ENCODE data around the gene KCNJ12. TPM values are rescaled to one million over a fixed set of nuclear protein-coding genes. Genes with fewer than 3 reads are reported as not detected.
"Not testable (repeated sequence)": the region's sequence is repeated elsewhere in the genome, so short reads cannot be mapped to it uniquely, and the experiment has no call there.

The KCNJ12 gene
- total RNA-seq, 1 donor from 2014 or later = not detected

DNA sequence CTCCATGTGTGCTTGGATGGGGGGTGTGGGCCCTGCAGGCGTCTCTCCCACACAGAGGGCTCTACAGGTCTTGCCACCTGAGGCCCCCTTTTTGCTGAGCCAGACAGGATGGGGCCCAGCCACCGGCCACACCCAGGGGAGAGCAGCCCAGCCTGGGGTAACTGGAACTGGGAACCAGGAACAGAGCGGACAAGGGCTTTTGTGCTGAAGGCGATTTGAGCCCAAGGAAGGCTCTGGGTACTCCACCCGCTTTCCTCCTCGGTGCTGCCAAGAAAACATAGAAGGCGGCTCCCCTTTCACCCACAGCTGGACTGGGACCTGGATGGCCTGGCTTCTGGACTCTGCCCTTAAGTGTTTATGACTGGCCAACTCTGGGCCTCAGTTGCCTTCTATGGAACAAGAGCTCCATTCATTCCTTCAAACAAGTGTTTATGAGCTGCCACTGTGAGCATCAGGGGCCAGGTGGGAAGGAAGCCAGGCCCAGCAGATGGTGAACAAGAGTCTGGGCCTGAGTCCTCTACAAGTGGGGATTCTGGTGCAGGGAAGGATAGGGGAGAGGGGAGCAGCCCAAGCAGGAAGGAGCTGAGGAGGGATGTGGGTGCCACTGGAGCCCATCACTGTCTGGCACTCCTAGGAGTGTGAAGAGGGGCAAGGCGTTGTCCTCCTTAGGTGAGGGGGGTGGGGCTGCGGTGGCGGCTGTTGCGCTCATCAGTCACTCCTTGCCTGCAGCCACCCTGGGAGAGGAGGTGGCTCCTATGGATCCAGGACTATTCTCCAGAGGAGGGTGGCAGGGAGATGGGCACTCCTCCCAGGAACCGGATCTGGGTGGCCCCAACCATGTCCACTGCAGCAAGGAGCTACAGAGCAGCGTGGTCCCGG lies 46.4 kb downstream of the KCNJ12 start:
- H3K27me3 Mint-ChIP-seq (ENCODE audit: insufficient read depth); H3K4me1 Mint-ChIP-seq (ENCODE audit: low read depth); intact Hi-C loops (cut with micrococcal nuclease); DNase-seq (ENCODE audit: low spot score); H3K4me3 Mint-ChIP-seq; H3K36me3 Mint-ChIP-seq (ENCODE audit: low read depth); H3K9me3 Mint-ChIP-seq; H3K27ac Mint-ChIP-seq: not testable (repeated sequence)

GRCh38 chr17:21423190-21423493 lies 47.0 kb downstream of the KCNJ12 start:
- H3K27me3 Mint-ChIP-seq (ENCODE audit: insufficient read depth); intact Hi-C loops (cut with micrococcal nuclease); H3K27ac Mint-ChIP-seq: not testable (repeated sequence)

DNA sequence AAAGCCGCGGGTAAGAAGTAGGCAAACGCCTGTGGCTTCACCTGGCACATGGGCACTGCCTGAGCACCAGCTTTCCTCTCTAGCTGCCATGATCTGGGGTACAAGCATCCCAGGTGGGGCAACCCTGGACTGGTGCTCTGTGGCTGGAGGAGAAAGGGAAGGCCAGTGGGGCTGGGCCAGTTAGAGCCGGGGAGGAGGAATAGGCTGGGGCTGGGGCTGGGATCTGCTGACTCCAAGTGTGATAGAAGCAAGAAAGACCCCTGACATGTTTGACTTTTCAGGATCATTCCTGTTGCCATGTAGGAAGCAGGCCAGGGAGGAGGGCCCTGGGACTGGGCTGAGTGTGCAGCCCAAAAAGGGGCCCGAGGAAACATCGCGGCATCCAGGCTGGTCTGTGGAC lies 48.5 kb downstream of the KCNJ12 start:
- H3K27ac Mint-ChIP-seq; H3K9me3 Mint-ChIP-seq; H3K36me3 Mint-ChIP-seq (ENCODE audit: low read depth); H3K27me3 Mint-ChIP-seq (ENCODE audit: insufficient read depth); H3K4me3 Mint-ChIP-seq; H3K4me1 Mint-ChIP-seq (ENCODE audit: low read depth); DNase-seq (ENCODE audit: low spot score); intact Hi-C loops (cut with micrococcal nuclease): not testable (repeated sequence)

More at GRCh38 chr17:21423190-21423493, 47.0 kb downstream of the KCNJ12 start:
- not testable (repeated sequence) for H3K4me3 Mint-ChIP-seq; H3K4me1 Mint-ChIP-seq (ENCODE audit: low read depth); H3K36me3 Mint-ChIP-seq (ENCODE audit: low read depth); H3K9me3 Mint-ChIP-seq; DNase-seq (ENCODE audit: low spot score)

GRCh38 chr17:21425321-21425720 lies 49.2 kb downstream of the KCNJ12 start:
- H3K9me3 Mint-ChIP-seq = no peaks in the 10 kb centered on the region
- no peak overlapping the region for H3K4me3 Mint-ChIP-seq
- no peak for DNase-seq (ENCODE audit: low spot score)
- no peaks in the 10 kb centered on the region for H3K27me3 Mint-ChIP-seq (ENCODE audit: insufficient read depth)
- H3K27ac Mint-ChIP-seq = no peak overlapping the region
- H3K36me3 Mint-ChIP-seq (ENCODE audit: low read depth) = no peaks in the 10 kb centered on the region
- H3K4me1 Mint-ChIP-seq (ENCODE audit: low read depth) = no peaks in the 10 kb centered on the region
- intact Hi-C loops (cut with micrococcal nuclease) = no loop called here

DNA sequence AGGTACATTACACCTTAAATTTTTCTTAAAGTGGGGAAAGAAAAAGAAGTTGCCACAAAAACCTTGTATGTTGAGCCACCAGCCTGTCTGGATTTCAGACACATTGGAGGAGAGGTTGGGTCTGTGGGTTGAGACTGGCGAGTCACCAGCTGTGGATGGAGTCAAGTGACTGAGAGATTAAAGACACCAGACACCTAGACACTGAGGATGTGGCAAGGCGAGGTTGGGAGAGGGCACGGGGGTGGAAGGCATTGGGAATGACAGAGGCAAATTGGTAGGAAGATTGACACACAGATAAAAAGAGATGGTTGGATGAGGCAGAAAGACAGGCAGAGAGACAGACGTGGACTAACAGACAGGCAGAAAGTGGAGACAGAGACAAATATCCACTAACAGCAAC lies 49.6 kb downstream of the KCNJ12 start:
- H3K4me3 Mint-ChIP-seq = no peak overlapping the region
- no peaks in the 10 kb centered on the region for H3K27me3 Mint-ChIP-seq (ENCODE audit: insufficient read depth)
- H3K36me3 Mint-ChIP-seq (ENCODE audit: low read depth) = no peaks in the 10 kb centered on the region
- no peaks in the 10 kb centered on the region for H3K9me3 Mint-ChIP-seq
- no peaks in the 10 kb centered on the region for H3K4me1 Mint-ChIP-seq (ENCODE audit: low read depth)
- DNase-seq (ENCODE audit: low spot score) = no peak
- intact Hi-C loops (cut with micrococcal nuclease) = no loop called here
- no peak overlapping the region for H3K27ac Mint-ChIP-seq

DNA sequence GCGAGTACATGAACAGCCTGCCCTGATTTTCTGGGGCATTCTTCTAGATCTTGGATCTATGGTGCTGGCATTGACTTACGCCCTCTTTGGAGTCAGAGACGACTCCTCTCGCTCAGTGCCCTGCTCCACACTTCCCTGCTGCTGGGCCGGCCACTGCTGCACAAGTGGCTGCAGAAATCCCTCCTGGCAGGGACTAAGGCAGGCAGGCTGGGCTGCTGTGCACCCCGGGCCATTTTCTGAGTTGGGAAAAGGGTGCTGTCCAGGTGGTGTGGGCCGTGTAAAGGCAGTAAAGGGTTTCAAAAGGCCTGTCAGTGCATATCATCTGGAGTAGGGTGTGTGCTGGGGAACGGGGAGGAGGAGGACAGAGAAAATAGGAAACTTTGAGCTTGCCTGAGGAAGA lies 50.1 kb downstream of the KCNJ12 start:
- H3K36me3 Mint-ChIP-seq (ENCODE audit: low read depth); H3K4me1 Mint-ChIP-seq (ENCODE audit: low read depth); intact Hi-C loops (cut with micrococcal nuclease); H3K4me3 Mint-ChIP-seq; DNase-seq (ENCODE audit: low spot score); H3K27ac Mint-ChIP-seq; H3K9me3 Mint-ChIP-seq; H3K27me3 Mint-ChIP-seq (ENCODE audit: insufficient read depth): not testable (repeated sequence)

- not testable (repeated sequence) for H3K4me3 Mint-ChIP-seq
Measured at GRCh38 chr17:21426876-21427275, 50.7 kb downstream of the KCNJ12 start.

DNA sequence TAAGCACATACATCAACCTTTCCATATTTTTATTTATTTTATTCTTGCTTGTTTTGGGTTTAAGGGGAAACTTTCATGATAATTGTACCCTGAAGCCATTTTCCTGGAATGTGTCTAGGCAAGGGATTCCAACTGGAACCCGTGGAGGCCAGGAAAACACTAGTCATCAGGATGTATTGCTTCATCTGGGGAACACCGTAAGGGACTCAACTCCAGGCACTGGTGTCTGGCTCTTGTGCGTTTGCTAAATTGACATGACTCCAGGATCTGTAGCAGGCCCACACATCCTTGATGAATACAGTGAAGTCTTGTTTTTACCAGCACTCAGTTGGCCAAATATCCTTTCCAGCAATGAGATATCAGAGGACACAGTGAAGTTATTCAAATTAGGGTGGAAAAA lies 51.6 kb downstream of the KCNJ12 start:
- H3K27ac Mint-ChIP-seq; H3K27me3 Mint-ChIP-seq (ENCODE audit: insufficient read depth); H3K36me3 Mint-ChIP-seq (ENCODE audit: low read depth); H3K9me3 Mint-ChIP-seq; DNase-seq (ENCODE audit: low spot score); H3K4me1 Mint-ChIP-seq (ENCODE audit: low read depth); intact Hi-C loops (cut with micrococcal nuclease); H3K4me3 Mint-ChIP-seq: not testable (repeated sequence)

More at GRCh38 chr17:21426876-21427275, 50.7 kb downstream of the KCNJ12 start:
- DNase-seq (ENCODE audit: low spot score); H3K36me3 Mint-ChIP-seq (ENCODE audit: low read depth); intact Hi-C loops (cut with micrococcal nuclease); H3K27me3 Mint-ChIP-seq (ENCODE audit: insufficient read depth); H3K9me3 Mint-ChIP-seq; H3K4me1 Mint-ChIP-seq (ENCODE audit: low read depth); H3K27ac Mint-ChIP-seq: not testable (repeated sequence)

DNA sequence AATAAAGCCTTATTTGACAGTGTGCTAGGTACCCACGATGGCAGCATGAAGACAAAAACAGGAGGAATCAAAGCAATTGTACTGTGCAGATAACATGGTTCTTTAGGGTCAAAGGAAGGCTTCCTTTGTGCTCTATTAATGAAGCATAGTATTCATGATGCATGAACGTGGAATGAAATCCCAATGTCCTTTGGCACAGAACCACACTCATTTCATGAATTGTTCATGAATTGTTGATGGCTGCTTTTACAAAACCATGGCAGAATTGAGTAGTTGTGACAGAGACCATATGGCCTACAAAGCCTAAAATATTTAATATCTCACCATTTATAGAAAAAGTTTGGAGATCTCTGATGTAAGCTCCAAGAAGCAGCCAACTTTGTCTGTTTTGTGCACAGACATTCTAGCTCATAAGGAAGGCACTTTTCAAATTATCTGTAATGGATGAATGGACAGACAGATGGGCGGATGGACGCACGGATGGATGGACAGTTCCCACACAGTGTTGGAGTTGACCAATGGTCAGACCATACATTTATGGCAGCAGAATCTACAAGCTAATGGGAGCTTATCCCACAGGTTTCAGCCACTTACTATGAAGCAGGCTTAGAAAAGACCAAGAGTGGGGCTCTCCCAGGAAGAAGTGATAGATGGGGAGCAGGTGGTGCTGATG lies 52.7 kb downstream of the KCNJ12 start:
- H3K9me3 Mint-ChIP-seq; H3K27ac Mint-ChIP-seq; intact Hi-C loops (cut with micrococcal nuclease); H3K4me1 Mint-ChIP-seq (ENCODE audit: low read depth); H3K36me3 Mint-ChIP-seq (ENCODE audit: low read depth); H3K4me3 Mint-ChIP-seq; DNase-seq (ENCODE audit: low spot score); H3K27me3 Mint-ChIP-seq (ENCODE audit: insufficient read depth): not testable (repeated sequence)

- H3K27me3 Mint-ChIP-seq (ENCODE audit: insufficient read depth); H3K9me3 Mint-ChIP-seq; H3K36me3 Mint-ChIP-seq (ENCODE audit: low read depth); H3K4me3 Mint-ChIP-seq; H3K4me1 Mint-ChIP-seq (ENCODE audit: low read depth); H3K27ac Mint-ChIP-seq; intact Hi-C loops (cut with micrococcal nuclease); DNase-seq (ENCODE audit: low spot score): not testable (repeated sequence)
Measured at GRCh38 chr17:21429921-21430628, 53.9 kb downstream of the KCNJ12 start.

DNA sequence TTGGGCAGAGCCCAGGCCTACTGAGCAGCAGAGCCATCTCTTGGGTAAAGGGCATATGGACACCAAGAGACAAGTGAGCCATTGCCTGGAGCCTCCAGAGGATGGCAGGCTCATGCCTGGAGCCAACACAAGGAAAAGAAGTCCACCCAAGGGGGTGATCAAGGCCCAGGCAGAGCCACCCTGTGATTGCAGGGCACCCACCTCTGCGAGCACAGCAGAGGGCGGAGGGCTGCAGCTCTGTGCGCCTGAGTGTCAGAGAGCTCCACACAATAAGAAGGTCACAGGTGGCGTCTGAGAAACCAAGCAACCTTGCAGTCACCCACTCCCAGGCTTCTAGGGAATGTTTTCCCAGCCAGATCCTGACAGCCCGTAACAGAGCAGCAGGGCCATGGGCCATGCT lies 57.8 kb downstream of the KCNJ12 start:
- H3K27ac Mint-ChIP-seq; H3K4me3 Mint-ChIP-seq; H3K36me3 Mint-ChIP-seq (ENCODE audit: low read depth); intact Hi-C loops (cut with micrococcal nuclease); DNase-seq (ENCODE audit: low spot score); H3K9me3 Mint-ChIP-seq; H3K4me1 Mint-ChIP-seq (ENCODE audit: low read depth): not testable (repeated sequence)
- H3K27me3 Mint-ChIP-seq (ENCODE audit: insufficient read depth) = peaks cover 20% of the 10 kb centered on the region

GRCh38 chr17:21434976-21435375 lies 58.8 kb downstream of the KCNJ12 start:
- intact Hi-C loops (cut with micrococcal nuclease); H3K4me1 Mint-ChIP-seq (ENCODE audit: low read depth); DNase-seq (ENCODE audit: low spot score); H3K27ac Mint-ChIP-seq; H3K9me3 Mint-ChIP-seq; H3K36me3 Mint-ChIP-seq (ENCODE audit: low read depth); H3K4me3 Mint-ChIP-seq: not testable (repeated sequence)
- H3K27me3 Mint-ChIP-seq (ENCODE audit: insufficient read depth) = peaks cover 20% of the 10 kb centered on the region

DNA sequence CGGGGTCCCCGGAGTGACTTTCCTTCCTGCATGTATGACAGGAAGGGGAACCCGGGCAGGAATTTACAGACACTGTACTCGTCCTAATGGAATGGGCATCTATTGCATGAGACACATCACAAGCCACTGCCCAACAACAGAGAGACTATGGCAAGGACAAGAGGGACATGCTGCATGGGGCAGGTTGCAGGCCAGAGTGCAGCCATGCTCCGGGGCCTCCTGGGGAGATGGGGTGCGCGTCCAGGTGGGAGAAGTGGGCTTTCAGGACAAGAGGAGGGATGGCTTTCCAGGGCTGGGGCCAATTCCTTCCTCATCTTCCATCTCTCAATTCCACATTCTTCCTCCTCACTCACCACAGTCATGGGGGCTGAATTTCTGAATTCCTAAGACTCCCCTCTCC lies 60.3 kb downstream of the KCNJ12 start:
- H3K9me3 Mint-ChIP-seq; H3K4me3 Mint-ChIP-seq; H3K36me3 Mint-ChIP-seq (ENCODE audit: low read depth); intact Hi-C loops (cut with micrococcal nuclease); H3K4me1 Mint-ChIP-seq (ENCODE audit: low read depth); H3K27ac Mint-ChIP-seq; DNase-seq (ENCODE audit: low spot score): not testable (repeated sequence)
- peaks cover 18% of the 10 kb centered on the region for H3K27me3 Mint-ChIP-seq (ENCODE audit: insufficient read depth)
